Muscle of leg (tissue), 16 donors: ENCODE data around the gene INTS15. TPM values are rescaled to one million over a fixed set of nuclear protein-coding genes. Genes with fewer than 3 reads are reported as not detected.

Source experiments
- DNase-seq: peaks from one replicate; pipeline ENCODE4 v3.0.0; 2013
- H3K27ac ChIP-seq: one replicate; pipeline ENCODE4 v1.5.1; 2013; ENCODE audit warnings: mild to moderate bottlenecking, low read length, control low read depth
- H3K27me3 ChIP-seq: one replicate; pipeline ENCODE4 v1.6.1; 2013; ENCODE audit warnings: low read length; ENCODE audit not compliant: control insufficient read depth, insufficient read depth
- H3K36me3 ChIP-seq: one replicate; pipeline ENCODE4 v1.6.1; 2013; ENCODE audit warnings: low read length; ENCODE audit not compliant: control insufficient read depth, insufficient read depth
- H3K4me1 ChIP-seq: one replicate; pipeline ENCODE4 v1.6.1; 2013; ENCODE audit warnings: low read length; ENCODE audit not compliant: control insufficient read depth, insufficient read depth
- H3K4me3 ChIP-seq: one replicate; pipeline ENCODE4 v1.5.1; 2013; ENCODE audit warnings: low read length, control low read depth
- H3K9me3 ChIP-seq: replicated peaks from 2 replicates; pipeline ENCODE4 v1.6.1; 2013; ENCODE audit warnings: low read depth, low read length; ENCODE audit not compliant: control insufficient read depth
- WGBS: methylation state at CpG from one replicate; pipeline ENCODE4 v1.1.5; 2013; ENCODE audit warnings: missing lambda C conversion rate; ENCODE audit not compliant: insufficient coverage; 5-methylcytosine and 5-hydroxymethylcytosine counted together
- long read RNA-seq, 11 donors: transcript quantifications; one replicate each; lab custom pipeline, GENCODE V29; 2026
- polyA plus RNA-seq, 8 donors: library from polyadenylated mRNA; unstranded; fragments of 120-200 nt; gene quantifications; one replicate each; pipeline versions ENCODE4 v1.2.1 to v1.2.3, GENCODE V29; 2013; ENCODE audit warnings: inconsistent platforms in 1 of 8, low replicate concordance in 1 of 8; ENCODE audit not compliant: insufficient read length in 8 of 8, insufficient read depth in 1 of 8
- total RNA-seq: library from RNA; stranded (reverse); fragments of 120-200 nt; gene quantifications from one replicate; pipeline ENCODE4 v1.2.4, GENCODE V29; 2013

Gene INTS15
- total RNA-seq (11.6 TPM), polyA plus RNA-seq (10 to 100 TPM; 18.8 to 27.6 (median 24.4) TPM)
- long read RNA-seq, donor 1, partial matches to known transcripts: 0 of 2 reads
- long read RNA-seq, donor 1, other reads (novel, unspliced or antisense): 0 of 2 reads
- long read RNA-seq, donor 2, partial matches to known transcripts: 0 of 1 reads
- long read RNA-seq, donor 2, other reads (novel, unspliced or antisense): 0 of 1 reads
- long read RNA-seq, donor 3, transcript C7orf26-201 (6 exons, 2,182 nt): major isoform, 8 of 8 reads
- long read RNA-seq, donor 3, partial matches to known transcripts: 0 of 8 reads
- long read RNA-seq, donor 3, other reads (novel, unspliced or antisense): 0 of 8 reads
- long read RNA-seq, donor 4, partial matches to known transcripts: 0 of 2 reads
- long read RNA-seq, donor 4, other reads (novel, unspliced or antisense): 0 of 2 reads
- long read RNA-seq, donor 5, transcript C7orf26-201 (6 exons, 2,182 nt): major isoform, 8 of 8 reads
- long read RNA-seq, donor 5, partial matches to known transcripts: 0 of 8 reads
- long read RNA-seq, donor 5, other reads (novel, unspliced or antisense): 0 of 8 reads
- long read RNA-seq, donor 6, transcript C7orf26-201 (6 exons, 2,182 nt): major isoform, 8 of 8 reads
- long read RNA-seq, donor 6, partial matches to known transcripts: 0 of 8 reads
- long read RNA-seq, donor 6, other reads (novel, unspliced or antisense): 0 of 8 reads
- long read RNA-seq, donor 7, partial matches to known transcripts: 0 of 2 reads
- long read RNA-seq, donor 7, other reads (novel, unspliced or antisense): 0 of 2 reads
- long read RNA-seq, donor 8: 0 reads
- long read RNA-seq, donor 9, partial matches to known transcripts: 0 of 4 reads
- long read RNA-seq, donor 9, other reads (novel, unspliced or antisense): 0 of 4 reads
- long read RNA-seq, donor 10, partial matches to known transcripts: 0 of 1 reads
- long read RNA-seq, donor 10, other reads (novel, unspliced or antisense): 0 of 1 reads
- long read RNA-seq, donor 11, transcript C7orf26-201 (6 exons, 2,182 nt): major isoform, 7 of 7 reads
- long read RNA-seq, donor 11, partial matches to known transcripts: 0 of 7 reads
- long read RNA-seq, donor 11, other reads (novel, unspliced or antisense): 0 of 7 reads

GRCh38 chr7:6589829-6590644 lies at the start of gene INTS15:
INTS15 (plus strand) TSS chr7:6590021; CDS start chr7:6590284, 263 bp downstream.
- Histone ChIP-seq H3K4me1 (peaks cover 17% of the 10 kb centered on the region), H3K27me3 (no peaks in the 10 kb centered on the region), H3K9me3 (no peaks in the 10 kb centered on the region), H3K4me3 (peak within 1 kb of the TSS; percentile 82), H3K27ac (peak within 1 kb of the TSS; percentile 55), H3K36me3 (peaks cover 50% of the 10 kb centered on the region)
- DNase-seq: peak; percentile 93
- WGBS: under 1% methylated on average over 107 of the region's 107 CpGs

DNA sequence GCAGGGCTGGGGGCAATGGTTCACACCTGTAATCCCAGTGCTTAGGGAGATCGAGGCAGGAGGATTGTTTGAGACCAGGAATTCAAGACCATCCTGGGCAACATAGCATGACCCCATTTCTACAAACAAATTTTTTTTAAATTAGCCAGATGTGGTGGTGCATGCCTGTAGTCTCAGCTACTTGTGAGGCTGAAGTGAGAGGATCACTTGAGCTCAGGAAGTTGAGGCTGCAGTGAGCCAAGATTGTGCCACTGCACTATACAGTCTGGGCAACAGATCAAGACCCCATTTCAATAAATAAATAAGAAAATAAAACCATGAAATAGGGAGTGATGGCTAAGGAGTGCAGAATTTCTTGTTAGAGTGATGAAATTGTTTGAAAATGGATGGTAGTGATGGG lies 47.5 kb upstream of the INTS15 start:
- Histone ChIP-seq H3K9me3 (no peaks in the 10 kb centered on the region), H3K27me3 (peaks cover 8% of the 10 kb centered on the region), H3K4me1 (no peaks in the 10 kb centered on the region), H3K36me3 (no peaks in the 10 kb centered on the region), H3K27ac (no peak overlapping the region), H3K4me3 (no peak overlapping the region)
- no CpG with 5 or more reads among the region's 1 CpG for WGBS
- no peak for DNase-seq

GRCh38 chr7:6545398-6546126 lies 44.3 kb upstream of the INTS15 start:
- no peak overlapping the region for H3K4me3 ChIP-seq
- WGBS: 60% methylated on average over 9 of the region's 22 CpGs

GRCh38 chr7:6546498-6547251 lies 43.1 kb upstream of the INTS15 start:
- H3K27ac ChIP-seq: no peak overlapping the region
- H3K4me3 ChIP-seq: no peak overlapping the region
- peaks cover 2% of the 10 kb centered on the region for H3K27me3 ChIP-seq
- no peaks in the 10 kb centered on the region for H3K36me3 ChIP-seq
- H3K9me3 ChIP-seq: no peaks in the 10 kb centered on the region
- WGBS: 65% methylated on average over 5 of the region's 12 CpGs
- no peaks in the 10 kb centered on the region for H3K4me1 ChIP-seq
- DNase-seq: no peak

More at GRCh38 chr7:6545398-6546126, 44.3 kb upstream of the INTS15 start:
- Histone ChIP-seq H3K4me1 (no peaks in the 10 kb centered on the region), H3K9me3 (no peaks in the 10 kb centered on the region), H3K36me3 (no peaks in the 10 kb centered on the region), H3K27ac (no peak overlapping the region), H3K27me3 (peaks cover 2% of the 10 kb centered on the region)
- DNase-seq: no peak

DNA sequence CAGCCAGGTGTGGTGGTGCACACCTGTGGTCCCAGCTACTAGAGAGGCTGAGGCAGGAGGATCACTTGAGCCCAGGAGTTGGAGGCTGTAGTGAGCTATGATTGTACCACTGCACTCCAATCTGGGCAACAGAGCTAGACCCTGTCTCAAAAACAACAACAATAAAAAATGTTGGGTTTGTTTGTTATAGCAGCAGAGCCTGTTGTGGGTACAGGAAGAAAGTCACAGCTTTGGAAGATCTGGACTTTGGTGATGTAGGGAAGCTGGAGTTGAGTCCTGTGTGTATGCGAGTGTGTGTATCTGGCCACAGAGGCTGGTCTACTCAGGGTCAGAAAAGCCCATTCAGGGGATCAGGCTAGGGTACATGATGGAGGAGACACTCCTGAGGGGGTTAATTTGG lies 42.4 kb upstream of the INTS15 start:
- Histone ChIP-seq H3K36me3 (no peaks in the 10 kb centered on the region), H3K27me3 (peaks cover 2% of the 10 kb centered on the region), H3K9me3 (no peaks in the 10 kb centered on the region), H3K4me1 (no peaks in the 10 kb centered on the region), H3K27ac (no peak overlapping the region), H3K4me3 (no peak overlapping the region)
- no peak for DNase-seq
- 100% methylated on average over 1 of the region's 1 CpG for whole genome bisulfite sequencing

DNA sequence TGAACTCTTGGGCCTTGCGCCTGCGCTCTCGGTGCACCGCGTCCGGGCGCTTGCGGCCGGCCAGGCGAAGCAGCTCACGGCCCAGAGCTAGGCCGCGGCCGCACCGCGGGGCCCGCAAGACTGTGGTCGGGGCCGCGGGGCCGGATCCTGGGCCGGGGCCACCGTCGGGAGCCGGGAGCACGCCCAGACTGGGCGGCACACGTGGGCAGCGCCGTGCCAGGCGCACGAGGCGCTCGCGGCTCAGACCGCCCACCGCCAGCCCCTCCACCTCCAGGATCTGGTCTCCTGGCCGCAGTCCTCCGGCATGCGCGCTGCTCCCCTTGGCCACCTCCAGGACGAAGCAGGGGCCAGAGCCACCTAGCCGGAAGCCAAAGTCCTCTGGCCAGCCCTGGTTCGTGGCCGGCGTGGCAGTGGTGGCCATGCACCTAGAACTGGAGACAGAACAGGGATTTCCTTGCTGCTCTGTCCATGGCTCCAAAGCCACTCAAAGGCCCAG lies 38.8 kb upstream of the INTS15 start, which contains the start of gene GRID2IP:
TSS of gene GRID2IP (minus strand) at position 446 of the 496 bp plus-strand sequence. CDS start at position 421, 25 bp downstream.
- Histone ChIP-seq H3K4me1 (no peaks in the 10 kb centered on the region), H3K9me3 (no peaks in the 10 kb centered on the region), H3K4me3 (no peak within 1 kb of the TSS), H3K36me3 (no peaks in the 10 kb centered on the region), H3K27me3 (peaks cover 2% of the 10 kb centered on the region), H3K27ac (no peak within 1 kb of the TSS)
- WGBS: 64% methylated on average over 46 of the region's 46 CpGs
- DNase-seq: no peak

DNA sequence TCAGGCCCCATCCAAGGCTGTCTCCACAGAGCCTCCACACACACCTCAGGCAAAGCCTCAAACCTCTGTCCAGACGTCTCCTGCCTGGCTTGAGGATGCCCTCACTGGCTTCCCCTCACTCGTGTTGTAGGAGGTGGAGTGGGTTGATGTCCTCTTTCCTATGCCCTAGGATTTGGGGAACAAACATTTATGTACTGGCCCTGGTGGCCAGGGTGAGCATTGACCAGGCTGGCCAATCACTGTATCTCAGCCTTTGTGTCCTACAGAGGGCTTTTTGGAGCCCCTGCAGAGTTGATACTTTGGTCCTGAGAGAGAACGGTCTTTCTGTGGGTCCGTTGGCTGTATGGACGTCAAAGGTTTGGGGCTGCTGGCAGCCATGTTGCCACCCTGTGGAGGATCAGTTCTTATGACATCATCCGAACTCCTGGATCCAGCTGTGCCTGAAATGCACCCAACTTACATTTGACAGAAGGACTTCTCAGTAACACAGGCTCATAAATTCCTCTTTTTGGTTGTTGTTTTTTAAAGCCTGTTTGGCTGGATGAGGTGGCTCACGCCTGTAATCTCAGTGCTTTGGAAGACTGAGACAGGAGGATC lies 36.3 kb upstream of the INTS15 start:
- H3K4me3 ChIP-seq: no peak overlapping the region
- H3K9me3 ChIP-seq: no peaks in the 10 kb centered on the region
- DNase-seq: no peak
- WGBS: 85% methylated on average over 4 of the region's 7 CpGs
- no peaks in the 10 kb centered on the region for H3K27me3 ChIP-seq
- H3K4me1 ChIP-seq: no peaks in the 10 kb centered on the region
- no peak overlapping the region for H3K27ac ChIP-seq
- no peaks in the 10 kb centered on the region for H3K36me3 ChIP-seq

DNA sequence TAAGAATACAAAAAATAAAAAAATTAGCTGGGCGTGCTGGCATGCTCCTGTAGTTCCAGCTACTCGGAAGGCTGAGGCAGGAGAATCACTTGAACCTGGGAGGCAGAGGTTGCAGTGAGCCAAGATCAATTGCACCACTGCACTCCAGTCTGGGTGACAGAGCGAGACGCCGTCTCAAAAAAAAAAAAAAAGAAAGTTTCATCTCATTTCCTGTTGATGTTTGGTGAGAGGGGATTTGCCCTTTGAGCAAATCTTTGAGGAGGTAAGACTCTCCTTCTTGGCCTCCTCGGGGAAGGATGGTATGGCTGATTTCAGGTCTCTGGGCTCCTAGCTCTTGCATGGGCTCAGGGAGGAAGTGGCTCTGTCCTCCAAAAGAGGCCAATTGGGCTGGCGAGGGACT lies 35.0 kb upstream of the INTS15 start:
- WGBS: 77% methylated on average over 5 of the region's 7 CpGs
- Histone ChIP-seq H3K4me1 (no peaks in the 10 kb centered on the region), H3K9me3 (no peaks in the 10 kb centered on the region), H3K36me3 (no peaks in the 10 kb centered on the region), H3K4me3 (no peak overlapping the region), H3K27me3 (no peaks in the 10 kb centered on the region), H3K27ac (no peak overlapping the region)
- DNase-seq: no peak
